NCI-H128 (cell line): ENCODE results near the gene MPP4.

Source experiments
- DNase-seq: peaks from one replicate; lab custom pipeline; 2025; ENCODE audit not compliant: unreplicated experiment; lab: John Stamatoyannopoulos, UW

The MPP4 gene, protein sequence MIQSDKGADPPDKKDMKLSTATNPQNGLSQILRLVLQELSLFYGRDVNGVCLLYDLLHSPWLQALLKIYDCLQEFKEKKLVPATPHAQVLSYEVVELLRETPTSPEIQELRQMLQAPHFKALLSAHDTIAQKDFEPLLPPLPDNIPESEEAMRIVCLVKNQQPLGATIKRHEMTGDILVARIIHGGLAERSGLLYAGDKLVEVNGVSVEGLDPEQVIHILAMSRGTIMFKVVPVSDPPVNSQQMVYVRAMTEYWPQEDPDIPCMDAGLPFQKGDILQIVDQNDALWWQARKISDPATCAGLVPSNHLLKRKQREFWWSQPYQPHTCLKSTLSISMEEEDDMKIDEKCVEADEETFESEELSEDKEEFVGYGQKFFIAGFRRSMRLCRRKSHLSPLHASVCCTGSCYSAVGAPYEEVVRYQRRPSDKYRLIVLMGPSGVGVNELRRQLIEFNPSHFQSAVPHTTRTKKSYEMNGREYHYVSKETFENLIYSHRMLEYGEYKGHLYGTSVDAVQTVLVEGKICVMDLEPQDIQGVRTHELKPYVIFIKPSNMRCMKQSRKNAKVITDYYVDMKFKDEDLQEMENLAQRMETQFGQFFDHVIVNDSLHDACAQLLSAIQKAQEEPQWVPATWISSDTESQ

DNA sequence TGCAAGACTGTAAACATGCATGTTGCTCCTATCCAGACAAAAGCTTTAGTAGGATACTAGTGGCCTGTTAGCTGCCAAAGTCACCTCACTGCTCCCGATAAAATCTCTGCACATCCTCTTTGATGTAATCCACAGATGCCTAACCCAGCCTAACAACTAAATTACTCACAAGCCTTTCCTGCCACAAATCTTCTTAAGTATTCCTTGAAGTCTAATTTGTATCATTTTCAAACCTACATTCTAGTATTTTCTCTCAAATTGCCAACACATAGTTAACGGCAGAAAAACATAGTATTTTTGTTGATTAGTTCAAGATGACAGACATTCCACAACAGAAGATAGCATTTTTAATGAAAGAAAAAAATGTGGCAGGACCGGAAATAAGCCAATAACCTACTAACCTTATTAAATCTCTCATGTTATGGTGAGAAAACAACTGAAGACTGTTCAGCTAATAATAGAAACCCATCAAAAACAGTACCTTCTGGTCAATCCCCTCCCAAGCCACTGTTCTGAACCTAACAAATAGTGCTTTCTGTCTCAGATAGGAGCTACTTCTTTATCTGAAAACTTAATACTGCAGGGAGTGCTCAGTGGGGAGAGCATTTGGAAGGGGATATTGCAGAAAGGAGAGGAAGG, at the start of gene MPP4:
TSS of gene MPP4 (minus strand) at position 57 of the 639 bp plus-strand sequence. CDS start 4,690 bp downstream, outside the sequence.
- DNase-seq: no peak

DNA sequence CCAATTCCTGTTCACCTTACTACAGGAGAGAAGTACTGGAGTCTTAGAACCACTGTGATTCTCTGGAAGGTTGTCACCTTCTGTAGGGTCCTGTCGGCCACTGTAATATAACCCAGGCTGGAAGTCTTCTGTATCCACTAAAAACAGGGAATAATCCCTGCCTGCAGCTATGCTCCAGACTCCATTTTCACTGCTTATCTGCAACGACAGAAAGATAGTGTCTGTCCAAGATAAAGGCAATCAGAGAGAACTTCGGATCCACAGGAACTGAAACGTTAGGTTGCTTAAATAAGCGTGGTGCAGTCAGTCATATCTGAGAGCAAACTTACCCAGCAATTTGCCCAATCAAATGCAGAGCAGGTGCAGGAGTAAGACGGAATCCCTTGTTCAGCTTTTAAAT, 48.1 kb upstream of the MPP4 start:
- DNase-seq: no peak

DNA sequence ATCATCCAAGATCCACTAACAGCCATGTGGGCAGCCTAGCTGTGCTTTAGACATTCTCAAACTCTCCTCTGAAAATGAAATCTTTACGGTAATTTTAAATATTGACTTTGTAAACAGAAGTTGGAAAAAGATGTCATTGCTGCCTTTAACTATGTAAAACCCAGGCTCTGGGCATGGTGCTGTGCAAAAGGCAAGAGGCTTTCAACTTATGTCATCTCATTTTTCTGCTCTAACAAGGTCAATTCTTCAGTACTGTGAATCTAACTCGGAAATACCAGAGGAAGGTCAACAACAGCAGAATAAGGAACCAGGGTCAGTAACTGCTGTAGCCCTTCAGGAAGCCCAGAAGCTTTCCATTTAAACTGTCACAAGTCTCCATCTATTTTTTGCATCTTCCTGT, 37.0 kb upstream of the MPP4 start:
- no peak for DNase-seq

DNA sequence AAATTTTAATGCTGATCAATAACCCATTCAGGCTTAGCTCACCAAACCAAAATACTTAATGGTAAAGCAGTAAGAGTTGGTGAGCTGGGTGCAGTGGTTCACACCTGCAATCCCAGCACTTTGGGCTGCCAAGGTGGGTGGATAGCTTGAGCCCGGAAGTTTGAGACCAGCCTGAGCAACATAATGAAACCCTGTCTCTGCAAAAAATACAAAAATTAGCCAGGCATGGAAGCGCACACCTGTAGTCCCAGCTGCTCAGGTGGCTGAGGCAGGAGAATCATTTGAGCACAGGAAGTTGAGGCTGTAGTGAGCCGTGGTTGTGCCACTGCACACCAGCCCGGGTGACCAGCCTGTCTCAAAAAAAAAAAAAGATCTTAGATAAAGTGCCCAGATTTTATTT, 35.7 kb upstream of the MPP4 start:
- DNase-seq: no peak

DNA sequence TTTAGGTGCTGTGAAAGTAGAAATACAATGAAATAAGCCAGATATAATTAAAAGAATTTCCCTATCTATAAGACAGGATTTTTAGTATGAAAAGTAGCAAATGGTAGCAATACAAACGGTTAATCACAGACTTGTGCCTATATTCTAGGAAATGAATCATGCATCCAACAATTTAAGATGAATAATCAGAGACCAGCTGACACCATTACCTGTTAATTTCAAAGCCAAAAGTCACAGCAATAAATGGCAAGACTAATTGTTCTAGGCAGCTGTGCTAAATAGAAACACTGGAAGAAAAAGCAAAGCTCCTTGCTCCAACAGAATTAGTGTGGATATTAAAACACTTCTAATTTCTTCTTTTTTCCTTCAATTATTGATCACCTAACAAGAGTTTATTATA, 35.1 kb upstream of the MPP4 start:
- DNase-seq: no peak

DNA sequence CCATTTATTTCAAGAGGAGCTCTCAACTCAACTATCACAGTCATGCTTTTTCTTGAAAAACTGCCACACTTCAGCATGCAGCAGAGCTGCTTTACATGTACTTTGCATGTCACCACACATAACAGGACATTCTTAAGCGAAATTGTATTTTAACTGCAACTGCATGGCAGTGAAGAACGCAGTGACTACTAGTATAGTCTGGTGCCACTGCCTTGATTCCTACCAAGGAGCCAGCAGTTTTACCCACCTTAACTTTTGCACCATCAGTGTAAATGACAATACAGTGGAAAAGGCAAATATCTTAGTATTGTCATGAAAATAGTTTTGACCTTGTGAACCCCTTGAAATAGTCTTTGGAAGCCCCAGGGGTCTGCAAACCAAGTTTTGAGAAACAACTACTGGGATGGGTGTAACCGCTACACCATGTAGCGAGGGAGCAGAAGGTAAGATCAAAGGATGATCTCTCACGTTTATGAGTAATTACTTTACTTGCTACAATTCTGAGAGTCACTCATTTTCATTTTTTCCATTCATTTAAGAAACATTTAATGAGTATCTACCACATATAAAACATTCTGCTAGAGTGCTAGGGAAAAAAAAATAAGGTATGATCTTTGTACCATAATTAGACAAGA, 32.3 kb upstream of the MPP4 start:
- no peak for DNase-seq

DNA sequence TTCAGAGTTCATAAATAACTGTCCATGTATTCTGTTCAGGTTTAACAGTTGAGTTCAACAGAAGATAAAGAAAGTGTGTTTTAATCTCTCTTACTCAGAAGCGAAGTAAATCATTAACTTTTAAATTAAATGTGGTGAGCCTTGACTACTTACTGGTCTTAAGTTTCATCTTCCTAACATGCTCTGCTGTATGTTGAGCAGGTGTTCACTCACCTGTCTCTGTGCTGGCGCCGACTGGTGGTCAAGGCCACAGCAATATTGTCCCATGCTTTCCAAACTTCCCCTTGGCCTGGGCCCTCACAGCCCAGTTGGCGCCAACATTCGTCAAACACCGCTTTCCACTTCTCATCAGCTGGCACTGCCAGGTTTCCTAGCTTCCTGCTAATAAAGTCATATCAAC, 17.0 kb upstream of the MPP4 start:
- DNase-seq: no peak

DNA sequence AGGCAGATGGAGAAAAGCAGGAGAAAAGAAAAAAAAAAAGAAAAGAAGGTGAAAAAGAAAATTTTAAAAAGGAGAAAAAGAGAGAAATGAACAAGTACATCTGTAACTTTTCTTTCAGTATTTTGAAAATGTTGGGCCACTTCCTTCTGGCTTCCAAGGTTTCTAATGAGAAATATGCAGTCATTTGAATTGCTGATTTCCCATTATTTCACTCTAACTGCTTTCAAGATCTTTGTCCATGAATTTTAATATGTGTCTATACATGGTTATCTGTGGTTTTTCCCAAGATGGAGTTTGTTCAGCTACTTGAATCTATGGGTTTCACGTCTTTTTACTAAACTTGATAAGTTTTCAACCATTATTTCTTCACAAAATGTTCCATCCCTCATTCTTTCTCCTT, 14.3 kb upstream of the MPP4 start:
- DNase-seq: no peak

DNA sequence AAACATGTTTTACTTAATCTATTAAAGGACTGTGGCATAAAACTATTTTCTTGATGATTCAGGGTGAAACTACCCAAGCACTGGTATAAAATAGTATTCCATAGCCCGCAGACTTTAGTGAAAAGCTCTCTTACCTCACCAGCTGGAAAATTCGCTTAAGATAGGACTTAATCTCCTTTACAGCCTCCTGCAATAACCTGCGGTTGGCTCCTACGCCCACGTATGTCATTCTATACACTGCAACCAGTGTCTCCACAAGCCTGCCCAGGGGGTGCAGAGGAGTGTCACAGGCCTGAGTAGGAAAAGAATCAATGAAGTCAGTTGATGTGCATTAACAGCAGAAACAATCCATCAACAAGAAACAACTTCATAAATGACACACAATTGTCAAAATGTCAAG, 11.3 kb upstream of the MPP4 start:
- no peak for DNase-seq

DNA sequence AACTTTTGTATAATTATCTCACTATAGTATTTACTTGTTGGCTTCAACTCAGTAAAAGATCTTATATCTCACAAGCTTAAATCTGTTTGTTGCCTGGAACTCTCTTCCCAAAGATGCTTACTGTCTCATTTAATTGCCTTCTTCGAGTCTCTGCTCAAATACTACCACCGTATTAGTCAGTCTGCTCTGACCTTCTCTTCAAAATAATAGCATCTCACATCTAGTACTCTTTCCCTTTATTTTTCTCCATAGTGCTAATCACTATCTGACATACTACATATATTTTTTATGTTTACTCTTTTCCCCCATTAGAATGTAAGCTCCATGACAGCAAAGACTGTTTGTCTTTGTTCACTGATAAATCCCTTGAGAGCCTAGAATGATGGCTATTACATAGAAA, 10.6 kb upstream of the MPP4 start:
- no peak for DNase-seq

DNA sequence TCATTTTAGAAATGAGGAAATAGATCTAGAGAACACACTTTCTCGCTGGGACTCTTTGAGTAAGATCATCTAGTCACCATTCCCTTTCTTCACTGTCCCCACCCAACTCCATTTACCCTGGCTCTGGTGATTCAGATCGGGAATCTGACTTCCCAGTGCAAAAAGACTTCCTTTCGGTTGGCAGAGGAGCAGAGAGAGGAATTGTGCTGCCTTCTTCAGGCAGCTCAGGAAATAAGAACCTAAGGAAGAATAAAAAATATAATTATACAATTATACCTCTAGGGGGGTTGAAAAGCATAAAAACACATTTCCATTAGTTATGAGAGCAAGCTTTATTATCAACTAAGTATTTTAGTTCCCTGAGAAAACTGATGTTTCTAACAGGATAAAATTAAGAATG, 9.3 kb upstream of the MPP4 start:
- no peak for DNase-seq

DNA sequence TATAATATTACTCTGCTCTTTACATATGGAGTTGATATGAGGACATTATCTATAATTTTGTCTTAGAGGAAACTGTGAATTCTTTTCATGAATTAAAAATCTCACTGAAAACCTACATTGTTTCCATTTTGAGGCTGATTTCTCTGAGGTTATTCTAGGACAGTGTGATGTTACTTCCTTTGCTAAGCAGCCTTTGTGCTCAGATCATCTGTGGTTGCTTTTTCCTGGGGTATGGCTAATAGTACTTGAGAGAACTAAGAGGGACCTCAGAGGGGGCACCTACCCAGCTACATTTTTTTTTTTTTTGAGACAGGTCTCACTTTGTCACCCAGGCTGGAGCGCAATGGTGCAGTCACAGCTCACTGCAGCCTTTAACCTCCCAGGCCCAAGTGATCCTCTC, 8.7 kb upstream of the MPP4 start:
- no peak for DNase-seq

DNA sequence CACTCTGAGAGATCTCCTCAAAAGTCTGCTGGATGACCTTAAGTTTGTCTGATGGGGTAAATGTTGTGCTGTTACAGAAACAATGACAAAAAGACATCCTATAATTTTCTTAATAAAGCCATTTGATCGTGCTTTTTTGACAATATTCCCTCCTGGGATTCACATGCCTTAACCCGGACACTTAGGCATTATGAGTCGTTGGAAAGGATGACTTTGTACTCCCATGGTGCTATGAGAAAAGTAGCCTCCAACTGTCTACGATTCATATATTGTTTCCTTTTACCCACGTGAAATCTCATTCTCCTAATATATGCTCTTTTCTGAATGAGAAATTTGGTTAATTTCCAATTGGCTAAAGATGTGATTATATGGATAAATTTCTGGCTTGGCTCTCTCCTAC, 6.1 kb upstream of the MPP4 start:
- DNase-seq: no peak

DNA sequence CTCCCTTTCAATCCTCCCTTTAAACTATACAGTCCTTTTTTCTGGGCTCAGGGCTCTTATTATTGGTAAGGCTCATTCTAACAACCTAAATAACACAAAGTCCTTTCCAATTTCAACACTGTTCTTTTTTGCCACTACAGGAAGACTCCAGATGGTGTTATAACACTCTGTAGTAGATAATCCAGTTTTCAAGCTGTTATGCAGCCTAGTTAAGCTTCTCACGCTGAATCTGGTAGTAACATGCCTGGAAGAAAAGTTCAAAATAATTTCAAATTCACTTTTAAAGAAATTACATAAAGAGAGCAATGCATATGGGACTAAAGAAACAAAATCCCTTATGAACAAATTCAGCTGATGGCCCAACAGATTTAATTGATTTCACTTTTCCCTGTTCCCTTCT, 3.2 kb upstream of the MPP4 start:
- no peak for DNase-seq

DNA sequence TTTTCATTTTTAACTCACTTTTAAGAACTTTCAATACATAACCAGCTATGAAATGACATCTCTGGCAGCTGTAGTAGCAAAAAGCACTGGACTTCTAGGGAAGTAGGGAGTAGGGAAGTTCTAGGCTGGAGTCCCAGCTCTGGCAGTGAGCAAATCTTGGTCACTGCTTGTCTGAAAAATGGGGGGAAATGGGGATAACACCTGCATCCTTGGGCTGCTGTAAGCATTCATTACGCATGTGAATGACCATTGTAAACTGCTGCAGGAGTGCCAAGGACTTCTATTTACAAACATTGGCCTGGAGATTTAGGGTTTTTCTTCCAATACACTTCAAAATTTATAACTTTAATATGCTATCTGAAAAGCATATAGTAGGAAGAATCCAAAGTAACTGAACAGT, 972 bp upstream of the MPP4 start:
- DNase-seq: no peak

DNA sequence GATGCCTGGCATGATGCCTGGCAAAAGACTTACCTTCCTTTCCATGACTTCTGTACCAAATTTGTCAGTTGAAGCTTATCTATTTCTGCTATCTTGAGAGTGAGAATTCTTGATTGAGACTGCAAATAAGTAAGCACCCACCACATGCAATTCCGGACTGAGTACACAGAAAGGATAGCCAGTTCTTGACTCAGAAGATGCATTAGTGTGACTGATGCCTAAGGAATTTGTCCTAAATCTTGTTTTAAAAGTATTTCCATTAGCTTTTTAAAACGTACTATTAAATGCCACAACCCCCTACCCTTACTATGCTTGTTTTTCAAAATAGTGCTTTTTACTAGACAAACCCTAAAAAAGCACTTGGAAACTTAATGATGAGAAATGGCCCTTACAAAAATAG, 545 bp downstream of the MPP4 start:
- no peak for DNase-seq

DNA sequence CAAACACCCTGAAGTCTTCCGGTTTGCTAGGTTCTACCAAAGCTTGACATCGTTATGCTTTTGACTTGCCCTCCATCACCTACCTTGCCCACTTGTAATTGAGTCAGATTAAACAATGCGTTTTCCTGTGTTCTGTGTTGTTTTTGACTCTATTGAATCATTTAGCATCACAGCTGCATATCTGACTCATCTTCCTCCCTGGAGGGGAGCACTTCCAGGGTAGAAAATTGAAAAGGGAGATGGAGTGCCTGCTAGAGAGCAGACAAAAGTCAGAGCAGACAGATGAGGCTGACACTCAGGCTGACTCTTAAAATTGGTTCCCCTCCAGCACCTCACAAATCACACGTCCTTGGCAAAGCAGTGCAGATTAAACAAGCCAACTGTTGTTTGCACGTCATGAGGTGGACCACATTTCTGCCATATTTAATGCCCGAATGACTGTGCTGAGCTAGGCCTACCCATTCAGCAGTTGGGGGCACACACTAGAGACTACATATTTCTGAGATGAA, 2.2 kb downstream of the MPP4 start:
- no peak for DNase-seq

DNA sequence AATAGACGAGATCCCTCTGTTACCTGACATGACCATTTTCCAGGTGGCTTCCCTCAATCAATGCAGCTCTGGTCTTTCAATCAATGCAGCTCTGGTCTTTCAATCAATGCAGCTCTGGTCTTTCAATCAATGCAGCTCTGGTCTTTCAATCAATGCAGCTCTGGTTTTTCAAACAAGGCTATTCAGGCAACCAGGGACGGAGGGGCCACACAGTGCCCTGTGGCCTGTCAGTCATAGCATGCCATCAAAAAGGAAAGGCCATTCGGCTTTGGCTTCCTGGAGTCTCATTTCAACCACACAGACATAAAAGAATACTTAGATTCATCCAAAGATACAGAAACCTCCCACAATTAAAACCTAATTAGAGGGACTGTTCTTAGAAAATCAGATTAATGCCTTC, 13.3 kb downstream of the MPP4 start:
- no peak for DNase-seq

DNA sequence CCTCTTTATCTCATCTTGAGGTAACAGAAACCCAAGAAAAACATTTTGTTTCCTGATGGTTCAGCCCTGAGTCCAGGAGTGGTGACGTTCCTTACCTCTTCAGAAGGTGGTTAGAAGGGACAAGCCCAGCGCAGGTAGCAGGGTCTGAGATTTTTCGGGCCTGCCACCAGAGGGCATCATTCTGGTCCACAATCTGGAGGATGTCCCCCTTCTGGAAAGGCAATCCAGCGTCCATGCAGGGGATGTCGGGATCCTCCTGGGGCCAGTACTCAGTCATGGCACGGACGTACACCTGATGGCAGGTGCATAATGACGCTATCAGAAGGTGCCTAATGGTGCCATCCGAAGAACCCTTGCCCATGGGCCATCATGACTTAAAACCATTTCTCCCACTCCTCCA, 17.7 kb downstream of the MPP4 start:
- DNase-seq: no peak

DNA sequence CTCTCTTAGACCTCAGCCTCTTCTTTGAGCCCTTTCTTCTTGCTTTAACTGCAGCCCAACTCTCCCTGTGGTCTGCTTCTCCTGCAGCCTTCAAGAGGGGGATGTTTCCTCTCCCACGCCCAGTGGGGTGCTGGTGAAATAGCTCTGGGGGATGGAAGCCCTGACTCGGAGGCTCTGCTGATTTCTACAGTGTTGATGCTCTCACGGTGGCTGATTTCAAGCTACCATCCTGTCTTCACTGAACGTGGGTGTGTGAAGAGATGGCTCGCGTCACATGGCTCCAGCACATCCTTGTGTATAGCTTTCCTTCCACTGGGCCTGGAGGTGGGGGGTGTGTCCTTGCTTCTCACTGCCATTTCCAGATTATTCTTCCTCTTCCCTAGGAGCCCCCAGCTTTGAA, 20.0 kb downstream of the MPP4 start:
- no peak for DNase-seq

DNA sequence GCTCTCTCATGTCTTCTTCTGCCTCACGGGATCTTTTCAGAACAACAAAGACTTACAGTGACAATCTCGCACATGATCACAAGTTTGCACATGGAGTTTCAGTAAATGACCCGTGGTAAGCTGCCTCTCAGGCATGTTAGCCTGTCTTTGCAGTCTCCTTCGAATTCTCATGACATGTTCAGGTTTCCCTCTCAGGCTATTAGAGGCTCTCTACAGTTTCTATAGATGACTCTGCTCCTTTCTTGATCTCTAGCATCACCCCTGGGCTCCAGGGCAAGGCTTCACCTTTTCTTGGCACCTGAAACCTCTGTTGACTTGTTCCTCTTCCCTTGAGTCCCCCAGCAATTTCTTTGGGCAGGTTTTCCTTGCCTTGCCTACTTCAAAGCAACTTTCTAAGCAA, 23.0 kb downstream of the MPP4 start:
- no peak for DNase-seq

DNA sequence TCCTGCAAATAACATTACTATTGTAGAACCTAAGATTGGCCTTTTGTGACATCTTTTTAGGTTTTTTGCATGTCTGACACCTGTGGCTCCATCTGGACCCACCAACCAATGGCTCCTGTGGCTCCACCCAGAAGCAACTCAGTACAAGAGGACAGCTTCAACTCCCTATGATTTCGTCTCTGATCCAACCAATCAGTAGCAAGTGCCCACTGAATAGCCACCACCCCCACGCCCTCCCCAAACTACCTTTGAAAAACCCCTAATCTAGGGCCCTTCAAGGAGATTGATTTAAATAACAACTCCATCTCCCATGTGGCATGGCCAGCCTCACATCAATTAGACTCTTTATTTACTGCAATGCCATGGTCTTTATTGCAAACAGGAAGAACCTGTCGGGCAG, 23.6 kb downstream of the MPP4 start:
- DNase-seq: no peak
